22Rv1 (cell line): ENCODE results near the gene LRBA.

Experiments
- ZFX ChIP-seq: fragments of 450-650 bp; IDR thresholded peaks from 2 replicates; pipeline ENCODE4 v1.6.1; 2017; ENCODE audit warnings: antibody characterized with exemption, borderline replicate concordance
- TF ChIP-seq, protein P1 (sequence below): fragments of 450-650 bp; IDR thresholded peaks from 2 replicates; pipeline ENCODE4 v1.5.1; 2017; ENCODE audit warnings: mild to moderate bottlenecking

DNA sequence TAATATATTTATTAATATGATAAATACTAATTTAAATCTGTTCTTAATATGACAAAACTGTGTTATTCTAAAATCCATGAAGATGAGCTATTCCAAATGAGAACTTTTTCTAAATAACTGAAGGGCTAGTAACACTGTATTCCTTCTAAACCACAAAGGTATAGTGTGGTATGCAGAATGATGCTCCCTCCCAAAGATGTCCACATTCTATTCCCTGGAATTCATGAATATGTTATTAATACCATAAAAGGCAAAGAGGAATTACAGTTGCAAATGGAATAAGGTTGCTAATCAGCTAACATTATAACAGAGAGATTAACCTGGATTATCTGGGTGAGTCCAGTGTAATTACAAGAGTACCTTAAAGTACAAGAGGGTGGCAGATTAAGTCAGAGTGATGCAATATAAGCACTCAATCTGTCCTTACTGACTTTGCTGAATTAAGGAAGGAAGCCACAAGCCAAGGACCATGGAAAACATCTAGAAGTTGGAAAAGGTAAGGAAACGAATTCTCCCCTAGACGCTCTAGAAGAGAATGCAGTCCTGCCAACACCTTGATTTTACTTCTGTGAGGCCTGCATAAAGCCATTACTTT is 453.8 kb downstream of the LRBA start:
- TF ChIP-seq, protein P1, sequence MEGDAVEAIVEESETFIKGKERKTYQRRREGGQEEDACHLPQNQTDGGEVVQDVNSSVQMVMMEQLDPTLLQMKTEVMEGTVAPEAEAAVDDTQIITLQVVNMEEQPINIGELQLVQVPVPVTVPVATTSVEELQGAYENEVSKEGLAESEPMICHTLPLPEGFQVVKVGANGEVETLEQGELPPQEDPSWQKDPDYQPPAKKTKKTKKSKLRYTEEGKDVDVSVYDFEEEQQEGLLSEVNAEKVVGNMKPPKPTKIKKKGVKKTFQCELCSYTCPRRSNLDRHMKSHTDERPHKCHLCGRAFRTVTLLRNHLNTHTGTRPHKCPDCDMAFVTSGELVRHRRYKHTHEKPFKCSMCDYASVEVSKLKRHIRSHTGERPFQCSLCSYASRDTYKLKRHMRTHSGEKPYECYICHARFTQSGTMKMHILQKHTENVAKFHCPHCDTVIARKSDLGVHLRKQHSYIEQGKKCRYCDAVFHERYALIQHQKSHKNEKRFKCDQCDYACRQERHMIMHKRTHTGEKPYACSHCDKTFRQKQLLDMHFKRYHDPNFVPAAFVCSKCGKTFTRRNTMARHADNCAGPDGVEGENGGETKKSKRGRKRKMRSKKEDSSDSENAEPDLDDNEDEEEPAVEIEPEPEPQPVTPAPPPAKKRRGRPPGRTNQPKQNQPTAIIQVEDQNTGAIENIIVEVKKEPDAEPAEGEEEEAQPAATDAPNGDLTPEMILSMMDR, result no peak
- no peak for TF ChIP-seq ZFX
